Left ventricle myocardium superior (tissue), 1 donor: ENCODE measurements around the gene RHOT2. TPM values are rescaled to one million over a fixed set of nuclear protein-coding genes. Genes with fewer than 3 reads are reported as not detected.
"Not testable (repeated sequence)": the region's sequence is repeated elsewhere in the genome, so short reads cannot be mapped to it uniquely, and the experiment has no call there.

Source experiments
- ATAC-seq: fragments of 200-7000 bp; cut with Tn5 transposase; one replicate; pipeline ENCODE4 v1.9.1; 2020; ENCODE audit warnings: mild to moderate bottlenecking, moderate library complexity
- DNase-seq: peaks from one replicate; pipeline ENCODE4 v3.0.0-alpha.2; 2020
- intact Hi-C: fragments of 100-400 bp; cut with micrococcal nuclease; formaldehyde crosslinking; loops from one replicate; pipeline ENCODE4 v1.11.0; 2022
- total RNA-seq: library from RNA; stranded (reverse); fragmentation: NEBNext Ultra II Directional; extraction: Animal tissue kit (Norgen Biotek cat#: 25700); gene quantifications from one replicate; pipeline ENCODE4 v1.2.1, GENCODE V29; 2021
- donor health status: DM: no; HTN: yes; CAD: no; lungs with severe emphysema.

RHOT2 gene
- total RNA-seq, 1 donor from 2014 or later = 88.8 TPM

DNA sequence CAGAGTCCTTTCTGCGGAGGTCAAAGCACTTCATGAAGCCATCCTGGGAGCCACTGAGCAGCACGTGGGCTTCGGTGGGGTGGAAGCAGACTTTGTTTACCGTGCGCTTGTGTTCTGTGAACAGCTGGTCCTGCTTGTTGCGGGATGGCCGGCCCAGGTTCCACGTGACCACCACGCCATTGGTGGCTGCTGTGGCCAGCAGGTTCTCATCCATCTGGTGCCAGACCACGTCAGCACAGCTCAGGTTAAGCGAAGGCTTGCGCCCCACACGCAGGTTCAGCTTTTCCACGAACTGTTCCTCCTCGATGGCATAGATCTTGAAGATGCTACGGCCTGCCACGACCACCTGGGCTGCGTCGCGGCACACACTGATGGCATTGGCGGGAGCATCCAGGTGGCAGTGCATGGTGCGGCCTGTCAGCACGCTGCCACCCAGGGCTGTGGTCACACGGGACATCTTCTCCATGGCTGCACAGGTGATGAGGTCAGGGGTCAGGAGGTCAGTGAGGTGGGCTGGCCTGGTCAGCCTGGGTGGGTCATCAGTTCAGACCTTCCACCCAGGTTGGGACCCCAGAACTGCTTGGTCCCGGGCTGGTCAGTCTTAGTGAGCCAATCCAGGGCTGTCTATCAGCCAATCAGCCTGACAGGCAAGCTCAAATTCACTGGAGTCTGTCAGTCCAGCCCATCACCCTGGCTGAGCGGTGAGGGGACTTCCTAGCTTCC lies 21.4 kb downstream of the RHOT2 start:
- no peak for ATAC-seq
- intact Hi-C loops = no loop called here
- DNase-seq = no peak

DNA sequence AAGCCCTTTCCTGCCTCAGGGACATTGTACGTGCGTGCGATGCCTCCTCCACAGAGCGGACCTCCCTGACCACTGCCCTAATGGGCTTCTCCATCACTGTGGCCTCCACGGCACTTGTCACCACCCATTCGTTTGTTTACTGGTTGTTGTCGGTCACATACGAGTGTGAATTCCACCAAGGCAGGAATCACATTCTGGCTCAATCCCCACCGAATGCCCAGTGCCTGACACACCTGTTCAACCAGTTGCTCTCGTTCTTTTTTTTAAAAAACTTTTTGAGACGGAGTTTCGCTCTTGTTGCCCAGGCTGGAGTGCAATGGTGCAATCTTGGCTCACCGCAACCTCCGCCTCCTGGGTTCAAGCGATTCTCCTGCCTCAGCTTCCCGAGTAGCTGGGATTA lies 23.3 kb downstream of the RHOT2 start:
- intact Hi-C loops, ATAC-seq, DNase-seq: not testable (repeated sequence)

DNA sequence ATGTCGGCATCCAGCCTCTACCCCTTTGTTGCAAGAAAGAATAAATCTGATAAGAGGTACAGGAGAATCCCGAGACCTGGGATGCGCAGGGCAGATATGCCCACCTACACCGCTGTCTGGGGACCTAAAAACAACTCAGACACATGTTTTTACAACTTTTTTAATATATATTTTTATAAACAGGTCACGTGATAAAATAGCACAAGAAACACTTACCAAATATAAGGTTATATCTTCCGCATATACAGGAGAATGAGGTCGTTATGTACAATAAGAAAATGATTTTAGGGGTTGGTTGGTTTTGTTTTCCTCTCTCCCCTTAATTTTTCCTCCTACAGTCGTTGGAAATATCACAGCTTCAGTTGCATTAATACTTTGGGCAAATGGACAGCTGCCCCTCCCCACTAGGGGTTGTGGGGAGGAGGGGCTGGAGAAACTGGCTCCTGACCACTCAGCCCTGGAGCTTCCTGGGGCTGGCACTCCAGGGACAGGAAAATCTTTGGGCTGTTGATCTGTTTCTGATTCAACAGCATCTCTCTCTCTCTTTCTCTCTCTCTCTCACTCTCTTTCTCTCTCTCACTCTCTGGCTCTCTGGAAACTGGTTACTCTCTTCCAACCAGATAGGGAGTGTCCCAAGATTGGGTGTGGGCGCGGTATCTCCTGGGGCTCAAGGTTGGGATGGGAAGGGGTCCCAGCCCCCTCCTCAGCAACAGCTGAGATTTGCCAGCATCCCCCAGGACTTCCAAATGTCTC lies 24.6 kb downstream of the RHOT2 start:
- intact Hi-C loops = no loop called here
- ATAC-seq = no peak
- no peak for DNase-seq

DNA sequence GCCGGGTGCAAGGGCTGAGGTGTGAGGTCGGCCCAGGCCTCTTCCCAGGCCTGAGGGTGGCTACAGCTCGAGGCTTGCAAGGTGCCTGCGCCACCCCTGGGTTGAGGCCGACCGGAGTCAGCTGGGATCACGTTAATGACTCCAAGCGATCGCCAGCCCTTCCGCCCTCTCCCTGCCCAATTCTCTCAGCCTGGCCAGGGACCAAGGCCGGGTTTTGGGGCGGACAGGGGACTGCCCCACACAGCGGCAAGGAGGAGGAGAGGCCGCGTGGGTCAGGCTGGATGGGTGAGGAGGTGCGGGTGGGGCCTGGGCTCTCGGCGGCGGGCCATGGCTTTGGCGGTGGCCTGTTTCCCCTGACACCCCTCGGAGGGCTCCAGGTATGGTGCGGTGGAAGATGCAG lies 25.4 kb downstream of the RHOT2 start:
- intact Hi-C loops = no loop called here
- DNase-seq (no peak), ATAC-seq (no peak)

DNA sequence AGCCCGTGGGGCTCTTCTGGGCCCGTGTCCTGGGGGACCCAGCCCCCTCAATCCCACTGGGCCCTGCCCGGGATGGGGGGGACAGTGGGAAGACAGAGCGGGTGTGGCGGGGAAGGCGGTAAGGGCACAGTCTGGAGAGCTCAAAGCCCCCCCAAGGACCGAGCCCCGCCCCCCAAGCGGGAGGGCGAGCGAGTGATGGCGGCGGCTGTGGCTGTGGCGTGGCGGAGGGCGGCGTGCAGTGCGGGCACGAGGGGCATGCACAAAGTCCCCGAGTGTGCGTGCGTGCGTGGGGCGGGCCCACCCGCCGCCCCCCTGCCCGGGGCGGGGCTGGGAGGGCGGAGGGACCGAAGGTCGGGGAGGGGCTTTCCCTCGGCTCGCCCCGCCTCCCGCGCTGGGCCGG lies 25.8 kb downstream of the RHOT2 start:
- ATAC-seq (no peak), DNase-seq (no peak)
- intact Hi-C loops = no loop called here

DNA sequence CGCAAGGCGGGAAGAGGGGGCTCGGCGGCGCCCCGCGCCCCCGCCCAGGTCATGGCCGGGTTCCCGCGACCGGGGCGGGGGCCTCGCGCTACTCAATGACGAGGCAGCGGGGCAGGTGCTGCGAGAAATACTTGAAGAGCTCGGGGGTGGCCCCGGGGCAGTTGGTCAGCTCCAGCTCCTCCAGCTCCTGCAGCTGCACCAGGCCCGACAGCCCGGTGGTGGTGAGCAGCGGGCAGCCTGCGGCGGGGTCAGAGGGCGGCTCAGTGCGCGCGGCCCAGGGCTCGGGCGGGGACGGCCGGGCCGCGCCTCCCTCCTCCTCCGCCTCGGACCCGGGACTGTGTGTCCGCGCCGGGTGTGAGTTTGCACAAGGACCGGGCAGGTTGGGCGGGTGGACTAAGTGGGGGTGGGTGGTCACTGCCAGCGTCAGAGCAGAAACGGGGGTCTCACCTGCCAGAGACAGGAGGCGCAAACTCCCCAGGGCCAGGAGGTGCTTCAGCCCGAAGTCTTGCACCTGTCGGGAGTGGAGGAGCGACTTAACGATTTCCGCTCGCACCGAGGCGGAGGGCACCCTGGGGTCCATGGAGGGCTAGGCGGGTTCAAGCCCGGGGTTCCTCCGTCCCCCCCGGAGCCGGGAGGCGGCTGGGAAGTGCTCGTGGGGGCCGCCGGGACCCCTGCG lies 26.4 kb downstream of the RHOT2 start:
- no peak for ATAC-seq
- intact Hi-C loops = no loop called here

DNA sequence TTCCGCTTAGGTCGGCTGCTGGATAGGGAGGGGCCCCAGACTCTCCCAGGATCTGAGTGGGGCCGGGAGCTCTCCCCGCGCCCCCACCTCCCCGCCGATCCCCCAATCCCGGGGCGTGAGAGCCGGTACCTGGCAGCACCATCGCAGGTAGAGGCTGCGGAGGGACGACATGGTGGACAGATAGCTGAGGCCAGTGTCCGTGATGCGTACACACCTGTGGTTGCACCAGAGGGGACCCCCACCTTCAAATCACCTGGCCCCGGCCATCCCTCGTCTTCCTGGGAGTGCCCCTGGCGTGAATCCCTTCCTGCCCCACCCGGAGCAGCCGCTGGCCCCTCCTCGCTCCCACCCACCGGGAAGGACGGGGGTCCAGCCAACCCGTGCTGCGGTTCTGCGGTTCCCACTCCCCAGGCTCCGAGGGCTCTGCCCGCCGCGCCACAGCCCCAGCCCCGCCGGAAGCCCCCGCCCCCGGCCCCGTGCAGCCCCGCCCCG lies 27.0 kb downstream of the RHOT2 start:
- intact Hi-C loops = no loop called here
- DNase-seq (no peak), ATAC-seq (no peak)

More for the DNA sequence above, 26.4 kb downstream of the RHOT2 start:
- DNase-seq = no peak

DNA sequence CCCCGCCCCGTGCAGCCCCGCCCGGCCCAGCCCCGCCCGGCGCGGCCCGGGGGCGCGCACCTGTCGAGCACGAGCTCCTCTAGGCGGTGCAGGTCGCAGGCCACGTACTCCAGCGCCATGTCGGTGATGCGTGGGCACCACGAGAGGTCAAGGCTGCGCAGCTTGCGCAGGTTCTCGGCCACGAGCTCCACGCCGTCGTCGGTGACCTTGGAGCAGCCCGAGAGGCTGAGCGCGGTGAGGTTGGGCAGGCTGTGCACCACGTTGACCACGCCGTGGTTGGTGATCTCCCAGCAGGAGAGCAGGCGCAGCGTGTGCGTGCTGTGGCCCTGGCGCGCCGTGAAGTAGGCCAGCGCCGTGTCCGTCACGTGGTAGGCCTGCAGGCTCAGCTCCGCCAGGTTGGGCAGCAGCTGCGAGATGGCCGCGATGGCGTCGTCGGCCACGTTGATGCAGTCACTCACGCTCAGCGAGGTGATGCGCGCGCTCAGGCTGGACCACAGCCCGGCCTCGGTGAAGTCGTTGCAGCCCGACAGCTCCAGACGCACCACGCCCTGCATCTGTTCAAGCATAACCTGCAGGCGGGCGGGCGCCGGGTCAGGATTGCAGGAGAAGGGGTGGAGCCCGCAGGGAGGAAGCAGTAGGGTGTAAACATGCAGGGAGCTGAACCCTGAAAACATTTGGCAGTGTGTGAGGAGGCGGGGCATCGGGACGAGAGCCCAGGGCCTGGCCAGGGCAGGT lies 27.6 kb downstream of the RHOT2 start:
- DNase-seq (no peak), ATAC-seq (no peak)
- intact Hi-C loops = no loop called here

DNA sequence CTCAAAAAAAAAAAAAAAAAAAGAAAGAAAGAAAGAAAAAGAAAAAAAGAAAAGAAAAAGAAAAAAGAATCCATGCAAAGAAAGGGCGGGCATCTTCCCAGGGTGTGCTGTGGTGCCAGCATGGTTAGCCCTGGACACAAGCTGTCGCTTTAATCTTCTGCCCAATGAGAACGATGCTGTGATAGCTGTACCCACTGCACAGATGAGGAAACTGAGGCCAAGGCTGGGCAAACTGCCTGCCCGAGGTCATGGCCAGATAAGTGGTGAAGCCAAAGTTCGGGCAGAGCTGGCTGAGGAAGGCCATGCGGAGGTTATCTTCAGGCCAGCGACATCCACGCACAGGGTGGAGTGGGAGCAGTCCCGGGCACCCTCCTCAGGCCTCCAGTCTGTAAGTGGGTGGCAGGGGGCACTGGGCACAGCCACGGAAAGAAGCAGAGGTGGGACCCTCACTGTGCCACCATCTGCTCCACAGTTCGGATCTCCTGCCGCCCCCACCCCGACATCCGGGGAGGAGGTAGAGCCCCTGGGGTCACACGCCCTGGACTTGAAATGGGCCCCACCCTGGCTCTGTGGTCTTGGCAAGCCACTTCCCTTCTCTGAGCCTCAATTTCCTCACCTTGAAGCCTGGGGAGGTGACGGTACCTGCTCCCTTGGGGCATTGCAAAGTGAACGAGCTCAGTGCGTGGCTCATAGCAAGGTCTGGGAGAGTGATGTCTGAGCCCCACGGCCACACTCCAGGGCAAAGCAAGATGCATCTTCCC lies 31.2 kb downstream of the RHOT2 start:
- no peak for DNase-seq
- intact Hi-C loops = no loop called here
- no peak for ATAC-seq

DNA sequence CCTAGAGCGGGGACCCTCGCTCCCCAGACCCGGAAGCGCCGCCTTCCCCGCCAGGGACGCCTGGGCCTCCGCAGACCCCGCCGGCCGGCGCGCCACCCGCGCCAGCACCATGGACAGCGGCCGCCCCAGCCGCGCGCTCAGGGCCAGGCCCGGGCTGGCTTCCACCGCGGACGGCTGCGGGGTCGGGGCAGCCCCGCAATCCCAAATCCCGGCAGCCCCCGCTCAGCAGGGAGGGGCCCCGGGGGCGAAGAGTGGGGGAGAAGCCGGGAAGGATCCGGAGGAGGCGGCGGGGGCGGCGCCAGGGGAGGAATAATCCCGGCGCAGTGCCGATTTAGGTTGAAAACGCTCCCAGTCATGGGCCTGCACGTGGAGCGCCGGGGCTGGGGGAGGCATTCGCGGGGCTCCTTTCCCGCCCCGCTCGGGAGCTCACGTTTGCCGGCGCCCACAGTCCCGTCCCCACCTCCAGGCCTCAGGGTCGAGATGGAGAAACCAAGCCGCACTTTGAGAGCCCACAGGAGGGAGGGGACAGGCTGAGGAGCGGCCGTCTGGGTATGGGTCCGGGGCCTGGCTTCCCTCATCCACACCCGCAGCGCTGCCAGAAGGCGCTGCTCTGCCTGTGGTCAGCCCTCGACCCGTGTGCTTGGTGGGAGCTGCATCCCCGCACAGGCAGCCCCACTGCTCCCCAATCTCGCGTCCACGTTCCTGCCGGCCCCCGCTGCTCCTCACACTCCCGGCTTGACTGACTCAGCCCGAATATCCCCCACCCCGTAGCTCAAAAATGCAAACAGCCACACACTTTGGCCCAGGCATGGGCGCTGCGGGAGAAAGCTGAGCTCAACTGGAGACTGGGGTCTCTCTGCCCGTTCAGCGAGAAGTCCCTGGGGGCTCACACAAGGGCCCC lies 33.0 kb downstream of the RHOT2 start:
- ATAC-seq = peak; percentile 78
- peak; percentile 57 for DNase-seq
- intact Hi-C loops = no loop called here

DNA sequence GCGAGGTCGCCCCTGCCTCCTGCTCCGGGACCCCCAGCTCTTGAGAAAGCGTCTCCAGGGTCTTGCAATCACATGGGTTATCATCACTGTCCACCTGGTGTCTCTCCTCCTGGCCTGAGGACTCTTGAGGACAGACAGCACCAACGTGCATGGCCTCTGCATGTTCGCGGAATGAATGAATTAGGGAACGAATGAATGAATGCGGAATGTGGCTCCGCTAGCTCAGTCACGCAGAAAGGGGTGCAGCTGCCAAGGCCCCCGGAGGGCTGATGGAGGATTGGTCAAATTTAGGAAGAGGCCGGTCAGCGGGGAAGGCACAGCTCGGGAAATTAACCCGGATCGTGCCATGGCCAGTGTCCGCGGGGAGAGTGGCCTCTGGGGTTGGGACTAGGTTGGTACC lies 34.4 kb downstream of the RHOT2 start:
- intact Hi-C loops = no loop called here
- no peak for DNase-seq
- no peak for ATAC-seq

DNA sequence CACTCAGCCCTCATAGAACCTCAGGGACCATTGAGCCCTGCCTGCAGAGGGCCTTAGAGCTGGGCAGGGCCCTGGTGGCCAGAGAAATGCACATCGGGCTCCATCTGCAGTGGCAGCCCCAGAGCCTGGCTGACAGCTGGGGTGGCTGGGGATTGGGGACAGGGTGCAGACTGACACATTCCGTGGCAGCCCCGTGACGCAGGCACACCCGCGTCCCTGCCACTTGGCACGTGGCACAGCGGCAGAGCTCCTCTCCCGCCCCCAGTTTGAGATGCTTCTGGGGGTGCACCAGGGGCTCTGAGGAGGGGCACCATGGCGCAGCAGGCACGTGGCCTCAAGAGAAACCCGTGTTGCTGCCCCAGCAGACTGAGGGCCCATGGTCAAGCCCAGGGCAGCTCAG lies 35.5 kb downstream of the RHOT2 start:
- DNase-seq = no peak
- ATAC-seq = no peak
- intact Hi-C loops = no loop called here

DNA sequence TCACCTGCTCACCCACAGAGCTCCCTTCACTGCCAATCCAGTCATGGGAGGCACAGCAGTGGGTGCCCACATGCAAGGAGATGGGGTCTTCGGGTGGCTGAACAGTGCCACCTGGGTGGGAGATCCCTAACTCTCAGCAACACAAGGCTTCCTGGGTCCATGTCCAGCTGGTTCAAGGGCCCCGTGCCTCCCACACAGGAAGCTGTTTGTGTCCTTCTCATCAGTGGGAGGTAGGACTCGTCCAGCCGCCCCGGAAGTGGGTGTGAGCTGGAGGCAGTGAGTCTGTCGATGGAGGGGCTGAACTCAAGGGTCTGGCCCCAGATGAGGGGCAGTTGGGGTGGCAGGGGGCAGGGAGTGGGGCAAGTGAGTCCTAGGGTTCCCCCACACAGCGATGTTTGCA lies 36.1 kb downstream of the RHOT2 start:
- ATAC-seq (no peak), DNase-seq (no peak)
- intact Hi-C loops = no loop called here

DNA sequence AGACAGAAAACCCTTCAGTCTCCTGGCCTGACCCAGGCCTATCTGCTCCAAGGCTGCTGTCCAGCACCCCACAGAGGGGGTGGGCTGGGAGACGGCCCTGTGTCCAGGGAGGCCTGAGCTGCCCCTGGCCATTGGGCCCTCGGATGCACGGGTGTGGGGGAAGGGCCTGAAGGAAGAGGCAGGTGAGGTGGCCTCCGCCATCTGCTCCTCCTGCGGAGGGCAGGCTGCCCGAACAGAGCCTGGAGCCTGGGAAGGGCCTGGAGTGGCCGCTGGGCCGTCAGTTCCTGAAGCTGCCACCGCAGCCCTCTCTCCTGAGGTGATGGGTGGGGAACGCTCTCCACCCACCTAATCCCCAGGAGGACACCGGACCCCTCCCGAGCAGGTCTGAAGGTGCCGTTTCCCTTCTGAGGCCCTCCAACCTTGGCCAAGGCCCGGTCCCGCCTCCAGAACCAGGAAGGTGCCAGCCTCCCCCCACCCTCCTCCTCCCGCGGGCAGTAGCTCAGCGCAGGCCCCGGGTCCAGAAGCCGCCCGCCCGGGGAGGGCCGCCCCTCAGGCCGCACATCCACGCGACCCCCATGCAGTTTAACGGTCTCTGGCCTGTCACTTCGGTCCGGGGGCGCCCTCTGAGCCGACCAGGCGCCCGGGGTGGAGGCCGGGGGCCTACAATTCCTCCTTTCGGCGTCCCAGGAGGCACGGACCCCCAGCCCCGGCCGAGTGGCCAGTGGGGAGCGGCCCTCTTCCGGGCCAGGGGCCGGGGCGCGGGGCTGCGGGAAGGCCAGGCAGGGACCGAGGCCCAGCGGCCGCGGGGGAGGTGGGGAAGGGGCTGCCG lies 36.8 kb downstream of the RHOT2 start:
- ATAC-seq (no peak), DNase-seq (no peak)
- intact Hi-C loops = no loop called here

DNA sequence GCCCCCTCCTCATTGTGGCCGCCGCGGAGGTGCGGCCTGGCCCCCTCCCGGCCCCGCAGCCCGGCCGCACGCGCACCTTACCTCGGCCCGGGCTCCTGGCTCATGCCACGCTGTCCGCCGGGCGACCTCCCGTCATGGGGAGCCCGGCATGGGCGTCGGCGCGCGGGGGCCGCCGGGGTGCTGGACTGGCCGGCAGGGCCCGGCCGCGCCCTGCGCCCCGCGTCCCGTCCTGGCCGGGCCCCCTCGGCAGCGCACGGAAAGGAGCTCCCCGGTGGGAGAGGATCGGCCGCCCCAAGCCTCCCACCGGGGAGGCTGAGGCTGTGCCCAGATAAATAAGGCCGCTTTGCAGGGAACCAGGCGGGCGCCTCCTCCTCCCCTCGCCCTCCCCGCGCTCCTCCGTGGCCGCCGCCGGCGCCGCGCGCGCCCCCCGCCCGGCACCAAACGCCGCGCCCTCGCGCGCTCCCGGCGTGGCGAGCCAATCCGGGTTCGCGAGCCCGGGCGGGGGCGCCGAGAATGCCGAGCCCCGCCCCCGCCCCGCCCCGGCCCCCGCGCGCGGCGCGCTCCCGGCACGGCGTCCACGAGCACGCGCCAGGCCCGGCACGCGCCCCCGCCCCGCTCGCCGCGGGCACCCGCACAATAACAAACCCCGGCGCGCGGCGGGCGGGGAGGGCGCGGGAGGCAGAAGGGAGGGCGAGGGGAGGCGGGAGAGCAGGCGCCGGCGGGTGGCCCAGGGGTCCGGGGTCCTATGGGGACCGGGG lies 37.7 kb downstream of the RHOT2 start, which contains the start of gene FBXL16:
FBXL16 (minus strand) TSS at position 371 of the 758 bp plus-strand sequence. CDS start 8,396 bp downstream, outside the sequence.
- DNase-seq (no peak), ATAC-seq (no peak)
- intact Hi-C loops = no loop called here
